ENCODE measurements around the gene NSG1. TPM values are rescaled to one million over a fixed set of nuclear protein-coding genes. Genes with fewer than 3 reads are reported as not detected.

Gene NSG1
- total RNA-seq, 1 donor from 2014 or later = 41.6 TPM

GRCh38 chr4:4364486-4365208 is 22.3 kb upstream of the NSG1 start:
- Mint-ChIP-seq H3K27ac (peak overlapping the region; percentile 23), H3K36me3 (no peaks in the 10 kb centered on the region), H3K4me3 (no peak overlapping the region), H3K9me3 (peaks cover 18% of the 10 kb centered on the region), H3K27me3 (ENCODE audit: insufficient read depth, low read depth) (peaks cover 36% of the 10 kb centered on the region), H3K4me1 (peaks cover 25% of the 10 kb centered on the region)
- Histone ChIP-seq H3K9me3 (ENCODE audit: low read depth) (no peaks in the 10 kb centered on the region), H3K27me3 (no peaks in the 10 kb centered on the region), H4K20me1 (ENCODE audit: low read depth) (no peaks in the 10 kb centered on the region), H3K36me3 (no peaks in the 10 kb centered on the region), H2AFZ (replicated peaks) (no peak overlapping the region), H3K27ac (no peak overlapping the region), H3K4me2 (no peak overlapping the region), H3F3A (ENCODE audit: low read depth) (no peaks in the 10 kb centered on the region), H3K79me2 (ENCODE audit: low read depth) (no peaks in the 10 kb centered on the region), H3K4me3 (no peak overlapping the region), H3K4me1 (no peaks in the 10 kb centered on the region), H3K9ac (no peak overlapping the region)
- no peak for TF ChIP-seq EZH2phosphoT487 (IDR thresholded peaks at IDR 0.05)
- TF ChIP-seq CTCF (IDR thresholded peaks at IDR 0.05) = no peak
- TF ChIP-seq EZH2 (IDR thresholded peaks at IDR 0.05) = no peak
- no peak for DNase-seq (ENCODE audit: low spot score)

- Histone ChIP-seq H4K20me1 (ENCODE audit: low read depth) (no peaks in the 10 kb centered on the region), H3K27ac (no peak overlapping the region), H3K4me2 (no peak overlapping the region), H3K9me3 (ENCODE audit: low read depth) (no peaks in the 10 kb centered on the region), H3K79me2 (ENCODE audit: low read depth) (no peaks in the 10 kb centered on the region), H3K9ac (no peak overlapping the region), H3K4me3 (no peak overlapping the region), H3K36me3 (no peaks in the 10 kb centered on the region), H3K27me3 (no peaks in the 10 kb centered on the region), H3F3A (ENCODE audit: low read depth) (no peaks in the 10 kb centered on the region), H2AFZ (replicated peaks) (no peak overlapping the region), H3K4me1 (no peaks in the 10 kb centered on the region)
- no peaks in the 10 kb centered on the region for H3K36me3 Mint-ChIP-seq
- H3K9me3 Mint-ChIP-seq = peaks cover 16% of the 10 kb centered on the region
- H3K4me1 Mint-ChIP-seq = peaks cover 12% of the 10 kb centered on the region
- no peak overlapping the region for H3K27ac Mint-ChIP-seq
- TF ChIP-seq EZH2 (IDR thresholded peaks at IDR 0.05) = no peak
- no peak for TF ChIP-seq CTCF (IDR thresholded peaks at IDR 0.05)
- TF ChIP-seq EZH2phosphoT487 (IDR thresholded peaks at IDR 0.05) = no peak
- H3K27me3 Mint-ChIP-seq (ENCODE audit: insufficient read depth, low read depth) = peaks cover 28% of the 10 kb centered on the region
- no peak overlapping the region for H3K4me3 Mint-ChIP-seq
- no peak for DNase-seq (ENCODE audit: low spot score)
Measured at GRCh38 chr4:4368809-4369580, 17.9 kb upstream of the NSG1 start.

- Mint-ChIP-seq H3K4me1 (peaks cover 22% of the 10 kb centered on the region), H3K4me3 (peak overlapping the region; percentile 20), H3K36me3 (no peaks in the 10 kb centered on the region), H3K27me3 (ENCODE audit: insufficient read depth, low read depth) (peaks cover 26% of the 10 kb centered on the region), H3K9me3 (peaks cover 5% of the 10 kb centered on the region), H3K27ac (no peak overlapping the region)
- H3K4me2 ChIP-seq = no peak overlapping the region
- H3K4me1 ChIP-seq = no peaks in the 10 kb centered on the region
- no peak overlapping the region for H3K27ac ChIP-seq
- H3F3A ChIP-seq (ENCODE audit: low read depth) = no peaks in the 10 kb centered on the region
- H4K20me1 ChIP-seq (ENCODE audit: low read depth) = no peaks in the 10 kb centered on the region
- H3K9me3 ChIP-seq (ENCODE audit: low read depth) = no peaks in the 10 kb centered on the region
- no peak overlapping the region for H2AFZ ChIP-seq (replicated peaks)
- H3K9ac ChIP-seq = no peak overlapping the region
- DNase-seq (ENCODE audit: low spot score) = no peak
- H3K4me3 ChIP-seq = no peak overlapping the region
- no peaks in the 10 kb centered on the region for H3K79me2 ChIP-seq (ENCODE audit: low read depth)
- no peaks in the 10 kb centered on the region for H3K36me3 ChIP-seq
- H3K27me3 ChIP-seq = no peaks in the 10 kb centered on the region
- TF ChIP-seq EZH2phosphoT487 (IDR thresholded peaks at IDR 0.05) (no peak), EZH2 (IDR thresholded peaks at IDR 0.05) (no peak), CTCF (IDR thresholded peaks at IDR 0.05) (no peak)
Measured at GRCh38 chr4:4374388-4375098, 12.4 kb upstream of the NSG1 start.
